ENCODE data around the gene HNF1B. TPM values are rescaled to one million over a fixed set of nuclear protein-coding genes. Genes with fewer than 3 reads are reported as not detected.

Gene HNF1B
- polyA plus RNA-seq, 1 of the 3 experiments (the other 2 are of a cell fraction) = not detected

GRCh38 chr17:37713028-37713431 lies 31.8 kb downstream of the HNF1B start:
- Histone ChIP-seq H2AFZ (ENCODE audit: low read depth) (no peak overlapping the region), H3K27me3 (ENCODE audit: insufficient read depth) (no peaks in the 10 kb centered on the region), H4K20me1 (ENCODE audit: insufficient read depth) (no peaks in the 10 kb centered on the region), H3K27ac (ENCODE audit: low read depth in 2 of 2, low read length in 1 of 2) (no peak overlapping the region), H3K9ac (no peak overlapping the region), H3K4me1 (ENCODE audit: control insufficient read depth in 1 of 2, insufficient read depth in 2 of 2, low read depth in 1 of 2, low read length in 1 of 2) (peaks cover 0 to 11% of the 10 kb centered on the region in 2 experiments; a peak in 3 of 4 replicates), H3K9me3 (no peaks in the 10 kb centered on the region), H3K36me3 (replicated peaks in 1 of 2; ENCODE audit: control insufficient read depth in 1 of 2, insufficient read depth in 2 of 2, low read length in 1 of 2) (no peaks in the 10 kb centered on the region), H3K9me2 (no peaks in the 10 kb centered on the region), H3F3A (replicated peaks; ENCODE audit: insufficient read depth) (peaks cover 6% of the 10 kb centered on the region), H3K4me2 (no peak overlapping the region), H3K79me2 (ENCODE audit: insufficient read depth) (no peaks in the 10 kb centered on the region), H3K4me3 (ENCODE audit: low read depth in 2 of 2, low read length in 1 of 2) (no peak overlapping the region)
- DNase-seq = no peak
- CTCF ChIA-PET = interaction anchor here (1.1 kb wide), 1 partner anchor 11 kb away, joined by 3 read pairs; no protein-coding TSS in a partner anchor
- TF ChIP-seq RFX5 (IDR thresholded peaks at IDR 0.05; ENCODE audit: low read length) (no peak), SIN3A (IDR thresholded peaks at IDR 0.05; ENCODE audit: borderline replicate concordance, low read depth, low read length) (no peak), FOXJ3 (CRISPR knock-in tag; IDR thresholded peaks at IDR 0.05) (no peak), RXRA (IDR thresholded peaks at IDR 0.05; ENCODE audit: borderline replicate concordance, low read depth) (no peak), ELF1 (IDR thresholded peaks at IDR 0.05) (no peak), SMC3 (IDR thresholded peaks at IDR 0.05; ENCODE audit: low read depth, low read length) (no peak), POLR2AphosphoS5 (IDR thresholded peaks at IDR 0.05; ENCODE audit: low read depth, low read length) (no peak), CHD2 (IDR thresholded peaks at IDR 0.05; ENCODE audit: low read length, partially characterized antibody) (no peak), YY1 (IDR thresholded peaks at IDR 0.05; ENCODE audit: low read depth) (no peak), TEAD4 (IDR thresholded peaks at IDR 0.05; ENCODE audit: borderline replicate concordance, insufficient read depth) (no peak)
- WGBS (ENCODE audit: low lambda C conversion rate) = 51% methylated on average over 6 of the region's 6 CpGs
- POLR2A ChIA-PET = no interaction called here

GRCh38 chr17:37711113-37711512 lies 33.7 kb downstream of the HNF1B start:
- CTCF ChIA-PET = interaction anchor here (1.0 kb wide), 1 partner anchor 60 kb away, joined by 4 read pairs; no protein-coding TSS in a partner anchor

More at GRCh38 chr17:37711113-37711512, 33.7 kb downstream of the HNF1B start:
- Histone ChIP-seq H3K4me1 (ENCODE audit: control insufficient read depth in 1 of 2, insufficient read depth in 2 of 2, low read depth in 1 of 2, low read length in 1 of 2) (no peaks in the 10 kb centered on the region; a peak in 1 of 4 replicates), H3F3A (replicated peaks; ENCODE audit: insufficient read depth) (peaks cover 6% of the 10 kb centered on the region), H3K79me2 (ENCODE audit: insufficient read depth) (no peaks in the 10 kb centered on the region), H3K9me2 (no peaks in the 10 kb centered on the region), H3K9me3 (no peaks in the 10 kb centered on the region), H3K4me3 (ENCODE audit: low read depth in 2 of 2, low read length in 1 of 2) (no peak overlapping the region), H3K36me3 (replicated peaks in 1 of 2; ENCODE audit: control insufficient read depth in 1 of 2, insufficient read depth in 2 of 2, low read length in 1 of 2) (no peaks in the 10 kb centered on the region), H3K27me3 (ENCODE audit: insufficient read depth) (no peaks in the 10 kb centered on the region), H3K9ac (no peak overlapping the region), H3K4me2 (no peak overlapping the region), H3K27ac (ENCODE audit: low read depth in 2 of 2, low read length in 1 of 2) (no peak overlapping the region), H2AFZ (ENCODE audit: low read depth) (no peak overlapping the region), H4K20me1 (ENCODE audit: insufficient read depth) (no peaks in the 10 kb centered on the region)
- POLR2A ChIA-PET = no interaction called here
- WGBS (ENCODE audit: low lambda C conversion rate) = 55% methylated on average over 5 of the region's 6 CpGs
- DNase-seq = no peak
- TF ChIP-seq GATA2 (CRISPR knock-in tag; IDR thresholded peaks at IDR 0.05) (no peak), PBX3 (IDR thresholded peaks at IDR 0.05) (no peak), FOSL2 (IDR thresholded peaks at IDR 0.05; ENCODE audit: borderline replicate concordance, low read depth) (no peak), MXI1 (IDR thresholded peaks at IDR 0.05; ENCODE audit: low read depth, low read length) (no peak), USF2 (IDR thresholded peaks at IDR 0.05; ENCODE audit: borderline replicate concordance, low read depth, low read length) (no peak), POLR2AphosphoS5 (IDR thresholded peaks at IDR 0.05; ENCODE audit: low read depth, low read length) (no peak), SMC3 (IDR thresholded peaks at IDR 0.05; ENCODE audit: low read depth, low read length) (no peak), TEAD4 (IDR thresholded peaks at IDR 0.05; ENCODE audit: borderline replicate concordance, insufficient read depth) (no peak)

Measured in SK-N-SH (cell line).